GM19455 (cell line): ENCODE measurements around the gene IPO13.

Source experiments
- ATAC-seq: cut with Tn5 transposase; IDR thresholded peaks from one replicate; pipeline ENCODE4 v1.9.1; 2021; ENCODE audit not compliant: unreplicated experiment

Gene IPO13

DNA sequence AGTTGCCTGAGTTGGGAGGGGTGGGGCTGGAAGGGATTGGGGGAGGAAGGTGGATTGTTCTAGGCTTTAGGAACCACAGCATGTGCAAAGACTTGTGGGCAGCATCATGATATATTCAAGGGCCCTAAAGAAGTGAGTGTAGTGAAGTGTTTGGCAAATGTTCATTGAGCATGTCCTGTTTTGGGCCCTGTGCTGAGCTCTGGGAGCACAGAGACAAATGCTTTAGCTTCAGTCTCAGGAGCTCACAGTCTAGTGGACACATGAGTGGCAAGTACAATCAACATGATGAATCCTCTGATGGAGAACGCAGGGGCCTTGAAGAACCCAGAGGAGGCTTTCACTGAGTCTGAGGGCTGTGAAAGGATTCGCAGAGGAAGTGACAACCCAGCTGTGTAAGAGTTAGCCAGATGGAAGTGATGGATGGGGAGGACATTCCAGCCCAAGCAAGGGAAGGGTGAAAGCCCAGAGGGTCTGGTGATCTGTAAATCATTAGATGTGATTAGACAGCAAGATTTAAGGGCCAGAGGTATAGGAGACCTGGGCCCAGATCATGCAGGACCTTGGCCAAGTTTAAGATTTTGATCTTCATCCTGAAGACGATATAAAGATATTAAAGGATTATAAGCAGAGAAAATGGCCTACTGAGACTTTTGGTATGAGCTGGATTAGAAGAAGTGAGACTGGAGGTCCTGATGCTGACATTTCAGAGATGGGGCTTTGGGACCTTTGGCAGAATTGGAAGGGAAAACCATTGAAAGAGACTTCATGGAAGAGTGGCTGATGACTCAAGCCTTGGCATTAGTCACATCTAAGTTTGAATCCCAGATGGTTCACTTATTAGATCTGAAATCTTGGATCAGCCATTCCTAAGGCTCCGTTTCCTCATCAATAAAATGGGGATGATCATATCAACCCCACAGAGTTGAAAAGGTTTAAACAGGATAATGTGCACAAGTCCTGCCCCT is 4.6 kb downstream of the IPO13 start:
- no peak for ATAC-seq

DNA sequence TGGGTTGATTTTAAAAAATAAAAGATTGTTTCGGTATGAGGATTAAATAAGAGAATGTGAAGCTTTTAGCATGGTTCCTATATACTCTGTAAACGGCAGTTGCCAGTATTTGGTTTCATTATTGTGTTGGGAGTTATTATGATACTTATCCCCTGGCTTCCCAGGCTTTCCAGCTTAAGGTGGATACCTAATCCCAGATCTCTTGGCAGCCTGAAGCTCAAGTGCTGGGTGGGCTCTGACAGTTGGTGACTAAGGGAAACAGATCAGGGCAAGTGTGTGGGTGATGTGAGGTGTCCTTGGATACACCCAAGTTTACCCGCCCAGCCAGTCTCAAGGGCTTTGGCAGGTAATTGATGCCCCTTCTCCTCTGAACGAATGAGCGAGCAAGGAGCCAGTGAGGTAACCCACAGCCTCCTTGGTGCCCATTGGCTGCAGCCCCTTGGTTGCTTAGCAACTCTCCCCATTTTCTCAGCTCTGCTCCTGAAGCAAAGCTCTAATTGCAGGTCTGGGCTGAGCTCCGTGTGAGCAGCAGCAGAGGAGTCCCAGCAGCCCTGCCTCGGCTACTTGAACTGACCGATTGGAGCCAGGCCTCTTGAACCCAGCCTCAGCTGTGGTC is 6.1 kb downstream of the IPO13 start:
- no peak for ATAC-seq

DNA sequence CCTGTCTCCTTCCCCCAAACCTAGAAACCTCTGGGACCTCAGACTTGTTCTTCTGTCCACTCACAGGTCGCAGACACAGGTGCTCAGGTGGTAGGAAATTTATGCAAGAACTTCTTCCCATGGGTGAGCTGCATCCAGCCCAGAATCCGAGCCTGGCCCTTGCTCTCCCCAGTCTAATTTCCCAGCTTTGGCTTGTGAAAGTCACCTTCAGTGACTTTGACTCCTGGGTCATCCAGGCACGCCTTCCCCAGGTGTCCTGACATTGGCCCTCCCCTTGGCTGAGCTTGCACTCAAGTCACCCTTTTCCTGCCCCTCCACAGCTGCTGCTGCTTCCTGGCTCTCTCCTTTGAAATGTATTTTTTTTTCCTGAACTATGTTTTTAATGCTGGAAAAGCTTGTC is 6.6 kb downstream of the IPO13 start:
- no peak for ATAC-seq

DNA sequence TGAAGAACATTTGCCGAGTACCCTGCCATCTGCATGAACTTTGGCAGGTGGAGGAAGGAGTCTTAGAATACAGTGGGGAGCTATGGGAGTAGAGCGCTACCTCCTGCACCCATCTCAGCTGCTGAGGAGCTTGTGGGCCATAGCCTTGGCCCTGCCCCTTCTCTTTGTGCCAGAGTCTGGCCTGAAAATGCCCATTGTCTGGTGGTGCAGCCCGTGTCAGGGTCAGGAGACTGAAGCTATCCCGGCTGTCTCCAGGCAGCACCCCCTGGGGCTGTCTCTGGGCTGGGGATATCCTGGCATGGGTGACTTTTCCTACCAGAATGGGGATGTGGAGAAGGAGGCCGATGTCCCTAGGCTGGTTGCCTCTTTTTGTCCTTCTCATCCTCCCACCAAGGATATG is 7.3 kb downstream of the IPO13 start:
- no peak for ATAC-seq

DNA sequence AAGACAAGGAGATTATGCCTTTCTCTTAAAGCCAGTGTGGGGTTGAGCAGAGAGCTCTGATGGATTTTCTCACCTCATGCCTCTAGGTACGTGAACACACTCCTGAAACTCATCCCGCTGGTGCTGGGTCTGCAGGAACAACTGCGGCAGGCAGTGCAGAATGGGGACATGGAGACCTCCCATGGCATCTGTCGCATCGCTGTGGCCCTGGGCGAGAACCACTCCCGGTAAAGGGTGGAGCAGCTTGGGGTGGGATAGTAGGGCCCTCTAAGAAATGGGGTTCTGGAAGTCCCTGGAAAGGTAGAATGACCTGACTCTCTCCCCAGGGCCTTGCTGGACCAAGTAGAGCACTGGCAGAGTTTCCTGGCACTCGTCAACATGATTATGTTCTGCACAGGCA is 9.5 kb downstream of the IPO13 start:
- ATAC-seq: no peak

DNA sequence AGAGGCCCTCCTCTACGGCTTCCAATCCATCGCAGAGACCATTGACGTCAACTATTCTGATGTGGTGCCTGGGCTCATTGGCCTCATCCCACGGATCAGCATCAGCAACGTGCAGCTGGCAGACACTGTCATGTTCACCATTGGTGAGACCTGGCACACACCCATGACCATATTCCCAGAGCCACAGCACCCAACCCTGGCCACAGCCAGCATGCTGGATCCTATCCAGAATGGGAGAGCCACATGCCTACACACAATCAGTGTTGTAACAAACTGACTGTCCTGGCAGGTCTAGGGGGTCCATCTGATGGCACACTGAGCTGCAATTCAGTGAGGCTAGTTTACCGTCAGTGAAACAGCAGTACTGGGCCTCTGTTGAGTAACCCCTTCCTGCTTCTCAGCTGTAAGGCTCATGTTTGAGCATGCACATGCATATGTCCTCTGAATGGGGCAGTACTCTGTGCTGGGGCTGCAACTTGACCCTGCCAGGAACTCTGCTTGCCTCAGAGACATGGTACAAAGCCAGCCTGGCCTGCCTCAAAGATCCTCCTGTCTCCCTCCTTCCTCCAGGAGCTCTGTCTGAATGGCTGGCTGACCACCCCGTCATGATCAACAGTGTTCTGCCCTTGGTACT is 10.8 kb downstream of the IPO13 start:
- no peak for ATAC-seq

DNA sequence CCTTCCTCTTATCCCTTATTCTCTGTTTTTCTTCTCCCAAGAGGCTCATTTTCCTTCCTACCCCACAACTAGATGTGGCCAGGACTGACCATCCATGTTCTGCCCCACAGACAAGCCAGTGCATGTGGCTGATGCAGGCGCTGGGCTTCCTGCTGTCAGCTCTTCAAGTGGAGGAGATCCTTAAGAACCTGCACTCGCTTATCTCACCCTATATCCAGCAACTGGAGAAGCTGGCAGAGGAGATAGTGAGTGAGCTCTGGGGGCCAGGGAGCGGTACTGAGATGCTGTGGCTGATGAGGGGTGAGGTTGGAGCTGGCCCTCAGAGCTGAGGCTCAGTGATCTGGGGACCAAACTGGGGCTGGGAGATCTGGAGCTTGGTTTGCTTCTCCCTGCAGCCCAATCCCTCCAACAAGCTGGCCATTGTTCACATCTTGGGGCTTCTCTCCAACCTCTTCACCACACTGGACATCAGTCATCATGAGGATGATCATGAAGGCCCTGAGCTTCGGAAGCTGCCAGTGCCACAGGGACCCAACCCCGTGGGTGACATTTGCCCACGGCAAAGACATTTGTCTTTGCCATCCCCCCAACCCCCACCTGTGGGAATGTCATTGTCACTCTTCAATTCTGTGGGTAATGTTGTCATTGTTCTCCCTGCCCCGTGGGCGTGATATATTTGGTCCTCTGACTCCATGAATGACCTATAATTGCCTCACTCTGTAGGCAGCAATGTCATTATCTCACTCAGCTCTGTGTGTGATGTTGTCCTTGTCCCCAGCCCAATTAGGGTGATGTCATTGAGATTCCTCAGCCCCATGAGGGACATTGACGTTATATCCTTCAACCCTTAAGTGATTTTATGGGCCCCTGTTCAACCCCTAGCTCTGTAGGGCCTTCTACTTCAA is 11.9 kb downstream of the IPO13 start:
- ATAC-seq: no peak

DNA sequence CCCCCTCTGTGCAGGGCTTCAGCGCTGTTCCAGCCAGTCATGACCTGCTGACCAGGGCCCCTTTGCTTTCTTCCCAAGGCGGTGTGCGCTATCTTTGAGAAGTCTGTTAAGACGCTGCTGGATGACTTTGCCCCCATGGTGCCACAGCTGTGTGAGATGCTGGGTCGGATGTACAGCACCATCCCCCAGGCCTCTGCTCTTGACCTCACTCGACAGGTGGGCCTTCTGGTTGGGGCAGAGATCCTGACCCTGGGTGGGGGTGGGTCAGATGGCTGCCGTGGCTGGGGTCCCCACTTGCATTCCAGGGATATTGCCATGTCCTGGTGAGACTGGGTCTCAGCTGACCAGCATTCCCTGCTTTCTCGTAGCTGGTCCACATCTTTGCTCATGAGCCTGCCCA is 14.0 kb downstream of the IPO13 start:
- ATAC-seq: no peak

DNA sequence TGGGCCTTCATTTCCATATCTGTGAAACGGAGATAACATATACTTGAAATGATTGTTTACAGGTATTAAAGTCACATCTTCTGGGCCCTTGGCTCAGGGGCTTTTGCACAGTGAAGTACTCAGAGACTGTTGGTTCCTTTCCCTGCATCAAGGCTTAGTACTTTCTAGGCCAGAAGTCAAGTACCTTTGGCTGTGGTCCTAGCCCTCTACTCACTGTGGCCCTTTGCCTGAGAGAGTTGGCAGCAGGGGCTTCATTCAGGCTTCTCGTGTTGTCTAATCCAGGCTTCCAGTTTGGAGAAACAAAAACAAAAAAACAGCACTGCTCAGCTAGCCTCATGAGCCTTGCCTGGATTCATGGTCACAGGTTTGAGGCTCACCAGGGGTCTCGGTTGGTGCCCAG is 14.9 kb downstream of the IPO13 start:
- ATAC-seq: no peak

DNA sequence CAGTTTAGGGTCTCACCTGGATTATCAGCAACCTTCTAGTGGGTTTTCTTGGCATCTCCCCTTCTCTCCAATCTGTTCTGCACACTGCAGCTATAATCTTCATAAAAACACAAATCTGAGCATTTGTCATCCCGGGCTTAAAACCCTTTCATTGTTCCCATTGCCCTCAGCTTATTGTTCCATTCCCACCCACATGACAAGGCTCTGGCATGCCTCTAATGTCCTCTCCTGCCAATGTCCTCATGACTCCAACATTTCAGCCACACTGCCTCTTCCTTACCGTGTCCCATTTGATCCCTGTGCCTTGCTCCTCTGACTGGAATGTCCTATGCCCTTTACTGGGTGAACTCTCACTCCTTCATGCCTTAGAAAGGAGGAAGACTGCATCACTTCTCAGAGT is 15.6 kb downstream of the IPO13 start:
- ATAC-seq: no peak

DNA sequence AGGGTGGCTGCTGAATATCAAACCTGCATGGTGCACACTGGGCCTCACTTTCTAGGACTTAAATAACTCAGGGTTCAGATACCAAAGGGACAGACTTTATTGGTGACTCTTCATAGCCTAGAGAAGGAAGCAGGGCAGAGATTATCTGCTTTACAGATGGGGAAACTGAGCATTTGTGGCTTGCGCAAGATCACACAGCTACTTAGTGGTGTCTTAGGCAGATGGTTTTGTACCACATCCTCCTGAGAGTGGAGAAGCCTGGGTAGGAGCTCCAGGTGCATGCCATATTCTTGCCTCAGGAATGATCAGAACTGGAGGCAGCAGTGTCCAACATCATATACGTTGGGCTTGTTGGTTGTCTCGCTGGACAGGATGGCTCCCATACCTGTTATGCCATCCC is 16.3 kb downstream of the IPO13 start:
- no peak for ATAC-seq

DNA sequence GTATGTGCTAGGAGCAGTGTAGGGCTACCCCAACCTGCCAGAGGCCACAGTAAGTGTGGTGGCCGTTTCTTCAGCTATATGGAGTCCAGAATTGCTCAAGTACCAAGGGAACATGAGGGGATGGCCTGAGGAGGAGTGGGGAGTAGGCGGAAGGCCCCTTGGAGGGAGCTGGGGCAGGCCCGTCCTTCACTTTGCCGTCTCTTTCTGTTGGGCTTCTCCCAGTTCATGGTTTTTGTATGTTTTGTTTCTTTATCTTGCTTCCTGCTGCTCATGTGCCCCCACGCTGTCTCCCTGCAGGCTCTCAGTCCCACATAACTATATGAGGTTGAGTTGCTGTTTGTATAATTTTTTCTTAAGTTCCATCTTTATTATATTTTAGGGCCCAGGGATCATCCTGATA is 17.1 kb downstream of the IPO13 start:
- no peak for ATAC-seq

DNA sequence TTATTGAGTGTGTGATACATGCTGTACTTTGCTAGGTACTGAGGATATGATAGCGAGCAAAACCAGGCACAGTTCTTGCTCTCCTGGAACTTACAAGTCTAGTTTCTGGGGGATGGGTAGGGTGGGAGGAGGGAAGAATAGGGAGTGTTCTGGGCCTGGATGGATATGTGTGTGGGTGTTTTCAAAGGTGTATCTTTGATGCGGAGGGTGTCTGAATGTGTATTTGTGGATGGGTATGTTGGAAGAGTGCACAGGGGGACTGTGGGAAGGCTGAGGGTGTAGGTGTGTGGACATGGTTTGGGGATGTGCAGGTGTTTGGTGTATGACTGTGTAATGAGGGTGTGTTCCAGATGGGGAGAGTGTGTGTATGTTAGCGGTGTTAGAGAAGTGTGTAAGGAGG is 18.6 kb downstream of the IPO13 start:
- no peak for ATAC-seq

DNA sequence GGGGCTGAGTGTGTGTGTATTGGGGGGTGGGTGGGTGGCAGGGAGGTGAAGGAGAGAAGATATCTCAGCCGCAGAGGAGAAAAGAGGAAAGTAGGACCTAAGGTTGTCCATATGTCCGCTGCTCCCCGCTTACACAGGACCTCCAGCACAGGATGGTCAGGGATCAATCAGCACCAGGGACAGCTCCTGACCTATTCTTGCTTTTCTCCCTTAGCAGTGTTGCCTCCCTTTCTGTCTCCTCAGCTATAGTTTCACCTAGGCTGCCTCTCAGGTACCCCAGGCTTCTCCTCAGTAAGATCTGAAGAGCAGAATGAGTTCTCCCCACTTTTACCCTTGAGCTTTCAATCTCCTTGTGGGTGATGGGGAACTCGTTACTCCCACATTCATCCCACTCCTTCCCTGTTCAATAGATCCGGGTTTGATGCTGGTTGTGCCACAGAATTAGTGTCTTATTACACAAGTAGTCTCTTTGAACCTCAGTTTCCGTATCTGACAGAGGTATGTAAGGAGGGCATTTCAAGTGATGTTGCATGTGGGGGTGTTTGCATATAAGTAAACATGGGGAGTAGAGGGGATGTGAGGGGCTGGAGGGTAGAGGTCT is 21.7 kb downstream of the IPO13 start:
- no peak for ATAC-seq

DNA sequence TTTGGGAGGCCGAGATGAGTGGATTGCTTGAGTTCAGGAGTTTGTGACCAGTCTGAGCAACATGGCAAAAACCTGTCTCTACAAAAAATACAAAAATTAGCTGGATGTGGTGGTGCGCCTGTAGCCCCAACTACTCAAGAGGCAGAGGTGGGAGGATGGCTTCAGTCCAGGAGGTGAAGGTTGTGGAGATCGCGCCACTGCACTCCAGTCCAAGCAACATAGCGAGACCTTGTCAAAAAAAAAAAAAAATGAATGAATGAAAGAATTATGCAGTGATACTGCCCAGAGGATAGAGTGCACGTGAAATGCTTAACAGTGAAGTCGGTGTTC is 22.6 kb downstream of the IPO13 start:
- peak; percentile 2 for ATAC-seq

DNA sequence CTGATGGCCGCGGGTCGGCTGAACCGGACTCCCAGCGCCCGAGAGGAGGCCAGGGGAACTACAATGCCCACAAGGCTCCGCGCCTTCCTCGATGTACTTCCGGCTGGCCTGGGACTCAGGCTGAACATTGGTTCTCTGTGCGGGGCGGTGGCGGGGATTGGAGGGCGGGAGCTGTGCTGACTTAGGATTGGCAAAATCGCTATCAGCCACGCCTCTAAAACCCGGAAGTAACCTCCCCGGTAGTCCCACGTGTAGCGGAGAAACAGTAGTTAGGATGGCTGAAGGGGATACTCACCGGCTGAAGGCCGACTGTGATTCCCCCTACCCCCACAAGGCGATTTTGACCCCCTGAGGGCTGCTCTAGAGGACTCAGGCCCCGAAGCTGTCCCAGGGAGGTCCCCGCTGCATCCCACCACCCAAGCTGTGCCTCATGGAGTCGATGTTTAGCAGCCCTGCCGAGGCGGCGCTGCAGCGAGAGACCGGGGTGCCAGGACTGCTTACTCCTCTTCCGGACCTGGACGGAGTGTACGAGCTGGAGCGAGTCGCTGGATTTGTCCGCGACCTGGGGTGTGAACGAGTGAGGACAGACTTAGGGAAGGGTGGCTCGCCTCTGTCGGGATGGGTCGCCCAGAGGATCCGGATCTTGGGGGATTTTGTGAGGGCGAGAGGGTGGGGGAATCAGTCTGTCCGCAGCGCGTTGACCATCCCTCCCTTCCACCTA is 23.2 kb downstream of the IPO13 start, which contains the start of gene DPH2:
TSS of gene DPH2 (plus strand) at position 265 of the 721 bp plus-strand sequence. CDS start at position 431, 166 bp downstream.
- ATAC-seq: peak; percentile 71

DNA sequence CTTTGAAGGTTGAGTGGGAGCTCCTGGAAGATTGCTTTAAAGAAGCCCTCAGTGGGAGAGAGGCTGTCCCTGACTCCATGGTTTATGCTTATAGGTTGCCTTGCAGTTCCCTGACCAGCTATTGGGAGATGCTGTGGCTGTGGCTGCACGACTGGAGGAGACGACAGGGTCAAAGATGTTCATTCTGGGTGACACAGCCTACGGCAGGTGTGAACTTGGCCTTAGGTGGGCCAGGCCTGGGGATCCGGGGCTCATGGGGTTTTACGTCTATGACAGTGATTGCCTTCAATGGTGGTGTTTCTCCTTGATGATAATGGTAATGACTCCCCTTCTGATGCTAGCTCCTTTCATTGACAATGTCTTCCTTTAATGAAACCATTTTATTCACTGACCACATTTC is 23.8 kb downstream of the IPO13 start:
- ATAC-seq: no peak

DNA sequence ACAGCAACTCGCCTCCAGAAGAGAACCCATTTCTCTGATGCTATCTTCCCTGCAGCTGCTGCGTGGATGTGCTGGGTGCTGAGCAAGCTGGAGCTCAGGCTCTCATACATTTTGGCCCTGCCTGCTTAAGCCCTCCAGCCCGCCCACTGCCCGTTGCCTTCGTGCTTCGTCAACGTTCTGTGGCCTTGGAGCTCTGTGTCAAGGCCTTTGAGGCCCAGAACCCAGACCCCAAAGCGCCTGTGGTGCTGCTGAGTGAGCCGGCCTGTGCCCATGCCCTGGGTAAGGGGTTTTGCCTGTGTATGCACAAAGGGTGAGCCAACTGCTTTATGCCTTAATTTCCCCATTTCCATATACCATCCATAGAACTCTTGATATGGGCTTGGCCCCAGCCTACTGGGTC is 24.2 kb downstream of the IPO13 start:
- no peak for ATAC-seq

DNA sequence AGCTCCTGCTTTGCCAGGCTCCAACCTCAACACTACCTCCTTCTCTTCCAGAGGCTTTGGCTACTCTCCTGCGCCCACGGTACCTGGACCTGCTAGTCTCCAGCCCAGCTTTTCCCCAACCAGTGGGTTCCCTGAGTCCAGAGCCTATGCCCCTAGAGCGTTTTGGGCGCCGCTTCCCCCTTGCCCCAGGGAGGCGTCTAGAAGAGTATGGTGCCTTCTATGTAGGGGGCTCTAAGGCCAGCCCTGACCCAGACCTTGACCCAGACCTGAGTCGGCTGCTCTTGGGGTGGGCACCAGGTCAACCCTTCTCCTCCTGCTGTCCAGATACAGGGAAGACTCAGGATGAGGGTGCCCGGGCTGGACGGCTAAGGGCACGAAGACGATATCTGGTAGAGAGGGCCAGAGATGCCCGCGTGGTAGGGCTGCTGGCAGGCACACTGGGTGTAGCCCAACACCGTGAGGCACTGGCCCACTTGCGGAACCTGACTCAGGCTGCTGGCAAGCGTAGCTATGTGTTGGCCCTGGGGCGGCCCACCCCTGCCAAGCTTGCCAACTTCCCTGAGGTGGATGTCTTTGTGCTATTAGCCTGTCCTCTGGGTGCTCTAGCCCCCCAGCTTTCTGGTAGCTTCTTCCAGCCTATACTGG is 24.7 kb downstream of the IPO13 start:
- no peak for ATAC-seq
